ENCODE data around the gene ZNF680. TPM values are rescaled to one million over a fixed set of nuclear protein-coding genes. Genes with fewer than 3 reads are reported as not detected.

ZNF680 gene
- total RNA-seq, 1 experiment from 2014 or later: 11.2 TPM

- no peak for TF ChIP-seq REST (IDR thresholded peaks at IDR 0.05; ENCODE audit: low read depth)
- TF ChIP-seq SRF (IDR thresholded peaks at IDR 0.05; ENCODE audit: low read depth): no peak
- TF ChIP-seq SIN3A (IDR thresholded peaks at IDR 0.05; ENCODE audit: low read depth): no peak
- TF ChIP-seq POLR2A (IDR thresholded peaks at IDR 0.05; ENCODE audit: borderline replicate concordance, extremely low read depth, insufficient read depth, insufficient read length): no peak
- TF ChIP-seq ATF3 (IDR thresholded peaks at IDR 0.05): no peak
- no peak for TF ChIP-seq CTCF (IDR thresholded peaks at IDR 0.05 in 2 of 3, conservative IDR thresholded peaks at IDR 0.05 in 1 of 3; ENCODE audit: borderline replicate concordance in 1 of 3, insufficient read depth in 1 of 3, low read depth in 2 of 3, low read length in 2 of 3)
- TF ChIP-seq SP1 (IDR thresholded peaks at IDR 0.05; ENCODE audit: low read depth): no peak
- TF ChIP-seq EZH2 (IDR thresholded peaks at IDR 0.05): no peak
- no peak for TF ChIP-seq EZH2phosphoT487 (IDR thresholded peaks at IDR 0.05; ENCODE audit: borderline replicate concordance)
- no peak for TF ChIP-seq ZNF274 (IDR thresholded peaks at IDR 0.05; ENCODE audit: low read depth, low read length)
- no peak for TF ChIP-seq ELF1 (IDR thresholded peaks at IDR 0.05; ENCODE audit: borderline replicate concordance, low read depth)
Observed at GRCh38 chr7:64606385-64606784, 43.5 kb upstream of the ZNF680 start (continued).

All from HCT116 (cell line).